Renal pelvis (tissue), 4 donors: ENCODE measurements around the gene PFKM. TPM values are rescaled to one million over a fixed set of nuclear protein-coding genes. Genes with fewer than 3 reads are reported as not detected.
A peak's percentile ranks its signal among the peaks of the same experiment; 100 is the strongest.
"Not testable (repeated sequence)": the region's sequence is repeated elsewhere in the genome, so short reads cannot be mapped to it uniquely, and the experiment has no call there.

ENCODE experiments used
- DNase-seq: peaks from one replicate; pipeline ENCODE4 v3.0.0-alpha.2; 2013
- polyA plus RNA-seq, 3 donors: library from polyadenylated mRNA; unstranded; fragments of 120-200 nt; gene quantifications; one replicate each; pipeline ENCODE4 v1.2.1, GENCODE V29; 2013; ENCODE audit not compliant: insufficient read length in 3 of 3

Gene PFKM
- polyA plus RNA-seq, 3 donors: 97.5 to 129 (median 110) TPM

DNA sequence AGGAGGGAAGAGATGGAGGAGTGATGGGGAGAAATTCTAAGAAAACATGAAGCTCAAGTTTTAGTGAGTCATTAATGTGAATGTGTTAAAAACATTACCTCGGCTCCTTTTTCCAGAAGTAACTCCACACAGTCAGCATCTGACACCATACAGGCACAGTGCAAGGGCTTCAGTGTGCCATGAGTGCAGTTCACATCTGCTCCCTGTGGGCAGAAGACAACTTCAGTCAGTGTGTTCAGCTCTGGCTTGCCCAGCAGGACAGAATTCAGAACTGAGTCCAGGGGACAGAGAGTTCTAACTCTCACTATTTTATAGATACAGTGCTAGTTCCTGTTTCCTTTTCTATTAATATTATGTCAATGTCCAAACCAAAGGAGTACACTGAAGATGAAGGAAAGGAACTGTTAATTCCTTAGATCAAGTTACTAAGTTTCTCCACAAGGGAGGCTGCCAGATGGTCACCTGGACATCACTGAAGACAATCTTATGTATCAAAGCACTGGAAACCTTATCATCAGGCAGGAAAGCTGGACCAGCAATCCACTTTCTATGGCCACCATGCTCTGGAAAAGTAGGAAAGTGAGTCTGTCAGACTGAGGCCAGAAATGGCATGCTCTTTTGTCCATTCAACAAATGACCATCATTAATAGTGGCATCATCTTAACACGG is 32.1 kb downstream of the PFKM start:
- no peak for DNase-seq

DNA sequence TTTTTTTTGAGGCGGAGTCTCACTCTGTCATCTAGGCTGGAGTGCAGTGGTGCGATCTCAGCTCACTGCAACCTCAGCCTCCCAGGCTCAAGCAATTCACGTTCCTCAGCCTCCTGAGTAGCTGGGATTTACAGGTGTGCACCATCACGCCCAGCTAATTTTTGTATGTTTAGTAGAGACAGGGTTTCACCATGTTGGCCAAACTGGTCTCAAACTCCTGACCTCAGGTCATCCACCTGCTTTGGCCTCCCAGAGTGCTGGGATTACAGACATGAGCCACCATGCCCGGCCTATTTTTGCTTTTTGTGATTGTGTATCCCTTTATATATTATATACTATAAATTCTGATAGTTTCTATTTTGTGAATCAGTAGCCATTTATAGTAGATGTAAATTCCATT is 36.6 kb downstream of the PFKM start:
- not testable (repeated sequence) for DNase-seq

DNA sequence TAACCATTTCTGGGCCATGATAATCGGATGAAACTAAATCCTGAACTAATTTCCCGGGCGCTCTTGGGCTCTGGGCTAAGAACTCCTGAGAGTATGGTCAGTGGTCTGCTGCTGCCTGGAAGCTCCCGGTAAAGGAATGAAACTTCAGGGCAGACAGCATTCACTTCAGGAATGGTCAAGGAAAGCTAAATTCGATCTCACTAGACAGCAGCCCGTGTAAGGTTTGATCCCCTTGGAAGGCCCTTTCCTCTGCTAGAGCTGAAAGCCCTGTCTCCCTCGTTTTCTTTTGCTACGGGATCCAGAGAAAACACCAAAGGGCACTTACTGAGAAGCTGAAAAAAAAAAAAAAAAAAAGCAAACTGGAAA is 37.5 kb downstream of the PFKM start:
- no peak for DNase-seq

DNA sequence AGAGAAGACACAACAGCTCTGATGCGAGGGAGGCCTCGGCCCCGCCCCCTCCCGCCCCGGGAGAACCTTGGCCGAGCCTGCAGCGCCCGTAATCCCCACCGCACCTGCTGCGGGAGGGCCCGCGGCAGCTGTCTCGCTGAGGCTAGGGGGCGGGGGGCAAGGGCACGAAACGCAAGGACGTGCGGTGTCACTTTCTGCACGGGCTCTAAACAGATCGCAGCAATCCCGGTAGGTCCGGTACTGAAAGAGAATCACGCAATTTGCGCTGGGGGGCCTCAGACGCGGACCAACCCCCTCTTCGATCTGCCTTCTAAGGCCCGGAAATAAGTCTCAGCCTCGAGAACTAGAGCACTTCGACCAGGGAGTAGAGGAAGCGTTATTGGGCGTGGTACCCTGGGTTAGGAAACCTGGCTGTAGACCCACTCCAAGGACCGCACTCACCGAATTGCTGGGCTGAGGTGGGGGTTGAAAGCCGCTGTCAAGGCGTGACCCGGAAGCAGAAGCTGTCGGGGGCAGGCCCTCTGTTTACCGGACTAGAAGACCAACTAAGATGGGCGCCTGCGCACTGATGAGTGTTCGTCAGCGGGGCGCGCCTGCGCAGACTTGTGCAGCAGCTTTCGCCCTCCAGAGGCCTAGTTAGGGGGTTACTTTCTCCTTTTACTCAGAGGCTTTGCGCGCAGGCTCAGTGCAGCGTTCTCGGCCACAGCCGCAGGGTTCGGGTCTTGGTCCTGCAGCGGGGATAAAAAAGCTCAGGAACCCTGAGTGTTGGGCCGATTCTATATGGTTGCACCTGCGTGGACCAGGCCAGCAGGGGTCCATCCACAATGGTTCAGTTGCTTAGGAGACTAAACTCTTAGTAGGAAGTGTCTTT is 38.1 kb downstream of the PFKM start, which contains the start of gene ASB8:
ASB8 (minus strand) TSS at position 498 of the 871 bp plus-strand sequence. CDS start 4,019 bp downstream, outside the sequence.
- DNase-seq: peak; percentile 98

DNA sequence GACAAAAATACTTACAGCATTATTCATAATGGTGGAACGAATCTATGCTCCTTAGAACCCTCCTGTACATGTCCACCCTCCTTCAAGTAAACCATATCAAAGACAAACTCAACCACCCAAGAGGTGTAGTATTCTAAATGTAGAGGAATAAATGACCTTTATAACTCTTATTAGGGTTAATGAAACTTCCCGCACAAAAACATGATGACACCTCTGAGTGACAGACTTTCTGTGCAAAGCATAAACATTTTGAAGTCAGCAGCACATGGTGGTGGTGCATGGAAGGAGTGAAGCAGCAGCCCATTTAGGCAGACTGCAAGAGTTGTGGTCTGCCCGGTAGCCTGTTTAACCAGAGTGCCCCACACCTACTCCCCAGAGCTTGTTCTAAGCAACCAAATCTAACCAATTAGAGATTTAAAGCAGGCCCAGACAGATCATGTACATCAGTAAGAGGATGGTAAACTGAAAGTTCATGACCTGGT is 38.8 kb downstream of the PFKM start:
- DNase-seq: no peak

DNA sequence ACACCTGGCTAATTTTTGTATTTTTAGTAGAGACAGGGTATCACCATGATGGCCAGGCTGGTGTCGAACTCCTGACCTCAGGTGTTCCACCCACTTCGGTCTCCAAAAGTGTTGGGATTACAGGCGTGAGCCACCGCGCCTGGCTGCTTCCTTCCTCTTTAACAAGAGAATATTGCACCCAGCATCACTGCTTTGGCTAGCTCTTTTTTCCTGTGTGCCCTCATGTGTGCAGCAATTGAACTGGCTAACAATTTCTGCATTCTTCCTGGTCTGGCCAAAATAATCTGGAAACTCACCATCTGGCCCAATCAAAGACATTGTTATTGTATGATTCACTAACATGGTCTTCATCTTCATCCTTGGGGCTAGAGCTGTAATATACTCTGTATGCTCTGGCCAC is 40.9 kb downstream of the PFKM start:
- no peak for DNase-seq

DNA sequence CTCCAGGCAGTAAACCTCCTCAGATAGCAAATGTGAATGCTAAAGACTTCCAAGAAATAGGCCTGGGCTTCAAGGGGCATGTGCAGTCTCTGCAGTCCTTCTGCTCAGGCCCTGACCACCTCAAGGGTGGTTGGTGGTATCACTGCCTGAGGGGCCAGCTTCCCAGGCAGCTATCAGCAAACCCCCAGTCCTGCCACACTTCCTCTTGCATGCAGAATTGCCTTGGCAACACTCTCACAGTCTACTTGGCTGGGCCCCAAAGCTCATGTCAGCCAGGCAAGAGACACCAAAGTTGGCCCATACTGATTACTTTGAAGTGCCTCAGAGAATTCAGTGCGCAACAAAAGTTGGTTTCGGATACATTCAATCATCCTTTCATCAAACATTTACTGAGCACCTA is 41.6 kb downstream of the PFKM start:
- DNase-seq: no peak

DNA sequence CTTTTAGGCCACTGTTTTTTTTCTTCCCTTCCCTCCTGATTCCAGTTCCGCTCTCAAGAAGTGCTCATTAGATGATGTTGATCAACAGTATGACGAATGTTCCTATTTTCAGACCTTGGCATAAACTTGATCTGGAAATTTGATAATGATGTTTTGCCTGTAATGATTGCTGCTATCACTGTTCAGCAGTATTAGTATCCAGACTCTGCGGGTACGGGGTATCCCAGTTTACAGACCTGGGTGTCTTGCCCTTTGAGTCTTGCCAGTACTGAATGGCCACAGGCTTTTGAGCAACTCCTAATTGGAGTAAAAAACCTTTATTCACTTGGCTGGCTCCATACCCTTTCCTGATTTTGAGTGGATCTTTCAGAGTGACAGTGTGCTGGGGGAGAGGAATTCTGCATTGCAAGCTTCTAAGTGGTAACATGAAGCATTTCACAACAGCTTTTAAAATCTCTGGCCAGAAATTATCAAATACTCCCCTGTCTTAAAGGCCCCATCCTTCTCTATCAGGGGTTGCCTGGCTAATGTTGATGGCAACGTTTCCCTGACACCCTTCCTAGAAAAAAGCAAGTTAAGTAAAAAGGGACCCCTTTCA is 44.1 kb downstream of the PFKM start:
- DNase-seq: no peak

DNA sequence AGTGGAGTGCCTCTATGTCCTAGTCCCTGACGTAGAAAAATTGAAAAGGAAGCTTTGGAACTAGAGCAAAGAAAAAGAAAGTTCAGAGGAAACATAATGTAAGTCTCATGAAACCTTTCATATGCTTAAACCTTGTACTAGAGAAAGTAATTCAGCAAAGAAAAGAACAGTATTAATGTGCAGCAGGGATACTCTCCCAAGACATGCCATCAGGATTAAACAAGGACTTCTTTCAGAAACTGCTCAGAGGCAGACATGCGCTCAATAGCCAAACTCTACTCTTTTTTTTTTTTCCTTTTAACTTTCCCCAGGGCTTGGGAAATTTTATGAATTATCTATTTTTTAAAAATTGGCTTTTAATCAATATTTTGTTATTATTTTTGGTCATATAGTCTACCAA is 45.3 kb downstream of the PFKM start:
- no peak for DNase-seq

DNA sequence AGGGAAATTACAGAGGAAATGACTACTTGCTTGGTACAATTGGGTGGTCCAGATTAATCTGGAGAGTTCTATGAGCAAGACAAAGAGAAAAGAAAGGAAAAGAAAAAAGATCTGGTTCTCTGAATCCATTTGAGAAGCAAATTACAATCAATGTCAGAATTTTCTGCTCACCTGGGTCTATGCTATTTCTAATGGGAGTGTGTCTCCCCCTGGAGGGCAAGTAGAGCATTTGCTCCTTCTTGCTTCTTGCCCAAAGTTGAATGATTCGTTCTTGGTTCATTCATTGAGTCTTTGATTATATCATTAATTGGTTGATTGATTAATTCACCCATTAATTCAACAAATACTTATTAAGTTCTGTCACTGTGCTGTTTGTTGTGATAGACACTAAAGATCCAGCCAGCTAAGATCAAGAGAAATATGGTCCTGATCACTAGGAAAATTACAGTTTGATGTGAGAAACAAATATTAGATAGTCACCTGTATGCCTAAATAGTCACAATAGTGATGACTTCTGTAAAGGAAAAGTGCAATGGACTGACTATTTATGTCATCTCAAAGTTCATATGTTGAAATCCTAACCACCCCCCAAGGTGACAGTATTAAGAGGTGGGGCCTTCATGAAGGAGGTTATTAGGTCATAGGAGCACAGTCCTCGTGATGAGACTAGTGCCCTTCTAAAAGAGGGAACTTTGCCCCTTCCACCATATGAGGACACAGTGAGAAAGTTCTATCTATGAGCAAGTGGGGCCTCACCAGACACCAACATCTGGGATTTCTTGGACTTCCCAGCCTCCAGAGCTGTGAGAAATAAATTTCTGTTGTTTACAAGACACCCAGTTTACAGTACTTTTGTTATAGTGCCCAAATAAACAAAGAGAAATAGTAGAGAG is 46.2 kb downstream of the PFKM start:
- DNase-seq: peak; percentile 64

DNA sequence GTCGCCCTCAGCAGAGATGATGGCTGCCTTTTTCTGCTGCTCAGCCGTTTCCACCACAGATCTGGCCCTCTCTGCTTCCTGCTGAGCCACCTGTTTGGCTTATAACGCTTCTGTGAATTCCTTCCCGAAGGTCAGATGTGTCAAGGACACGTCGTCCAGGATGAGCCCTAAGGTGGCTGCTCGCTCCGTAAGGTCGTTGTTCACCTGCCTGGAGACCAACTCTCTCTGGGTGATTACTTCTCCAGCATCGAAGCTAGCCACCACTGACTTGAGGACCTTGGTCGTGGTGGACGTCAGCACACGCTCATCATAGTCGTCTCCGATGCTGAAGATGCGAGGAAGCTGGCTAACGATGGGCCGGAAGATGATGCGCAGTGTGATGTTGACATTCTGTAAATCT is 49.8 kb downstream of the PFKM start:
- no peak for DNase-seq

DNA sequence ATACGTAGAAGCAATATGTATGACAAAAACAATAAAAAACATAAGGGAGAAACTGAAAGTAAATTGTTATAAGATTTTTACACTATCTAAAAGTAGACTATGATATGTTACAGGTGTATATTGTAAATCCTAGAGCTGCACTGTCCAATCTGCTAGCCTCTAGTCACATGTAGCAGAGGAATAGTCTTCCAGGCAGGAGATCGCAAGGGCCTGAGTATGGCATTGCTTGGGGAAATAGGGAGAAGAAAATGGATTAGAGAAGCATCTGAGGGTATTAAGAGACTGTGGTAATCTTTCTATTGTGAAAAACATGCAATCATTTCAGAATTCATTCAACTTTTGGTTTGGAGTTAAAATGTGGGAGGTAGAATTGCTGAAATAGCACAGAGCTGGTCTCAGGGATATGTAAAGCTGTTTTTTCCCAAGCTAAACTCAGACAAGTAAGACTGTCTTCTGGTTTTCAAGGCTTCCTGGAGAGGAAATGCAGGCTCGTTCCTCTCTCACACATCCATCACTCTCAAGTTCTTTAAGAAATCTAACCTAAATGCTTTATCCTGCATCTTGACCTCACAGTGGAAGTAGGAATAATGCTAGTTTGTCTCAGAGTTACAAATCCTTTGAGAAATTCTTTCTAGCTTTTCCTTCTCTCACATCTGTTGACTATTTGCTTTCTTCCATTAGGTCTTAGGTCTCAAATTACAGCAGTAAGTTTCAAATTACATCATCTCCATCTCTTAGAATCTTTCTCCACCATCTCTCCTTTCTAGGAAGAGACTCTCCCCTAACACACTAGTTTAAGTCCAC is 56.7 kb downstream of the PFKM start:
- DNase-seq: no peak

DNA sequence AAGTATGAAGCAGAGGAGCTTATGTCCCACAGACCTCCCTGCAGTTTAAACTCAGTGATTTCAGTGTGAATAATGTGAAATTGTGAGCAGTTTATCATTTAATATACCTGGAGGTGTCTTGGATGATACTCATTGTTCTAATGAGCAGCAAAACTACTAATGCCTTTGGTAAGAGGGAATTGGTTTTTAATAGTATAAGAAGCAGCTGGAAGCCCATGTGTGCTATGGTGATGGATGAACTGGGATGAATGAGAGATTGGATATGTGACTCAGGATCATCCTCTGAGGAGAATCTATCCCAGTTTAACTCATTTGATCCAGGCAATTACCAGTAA is 57.2 kb downstream of the PFKM start:
- DNase-seq: no peak

DNA sequence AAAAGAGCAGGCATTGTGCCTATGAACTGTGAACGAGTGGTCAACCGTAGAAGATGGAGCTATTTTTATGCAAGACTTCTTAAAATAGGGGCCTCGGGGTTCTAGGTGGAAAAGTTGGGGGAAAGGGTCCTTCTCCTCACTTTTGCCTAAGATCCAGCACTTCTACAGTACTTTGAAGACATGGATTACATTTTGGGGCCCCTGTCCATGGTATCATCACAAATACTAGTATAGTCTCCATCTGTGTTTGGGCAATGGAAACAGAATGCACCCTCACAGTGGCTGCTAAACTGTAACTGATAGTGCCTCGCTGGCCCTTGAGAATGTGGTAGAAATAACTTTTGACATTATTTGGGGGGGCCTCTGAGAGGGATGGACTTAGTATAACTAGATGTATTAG is 58.8 kb downstream of the PFKM start:
- no peak for DNase-seq

DNA sequence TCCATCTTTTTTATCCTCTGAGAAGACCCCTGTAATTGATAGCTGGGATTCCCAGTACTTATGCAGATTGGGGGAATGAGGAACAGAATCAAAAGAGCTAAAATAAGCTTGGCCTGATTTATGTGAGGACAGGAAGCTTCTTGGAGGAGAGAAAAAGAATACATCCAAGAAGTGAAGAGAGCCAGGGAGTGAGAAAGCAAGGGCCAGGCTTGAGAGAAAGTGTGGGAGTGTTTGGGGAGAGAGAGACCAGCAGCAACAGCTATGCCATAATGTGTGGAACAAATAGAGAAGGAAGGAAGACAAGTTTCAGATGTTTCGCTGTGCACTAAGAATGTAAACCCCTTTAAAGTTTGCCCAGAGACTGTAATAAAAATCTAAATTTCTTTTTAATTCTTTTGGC is 60.3 kb downstream of the PFKM start:
- DNase-seq: no peak

DNA sequence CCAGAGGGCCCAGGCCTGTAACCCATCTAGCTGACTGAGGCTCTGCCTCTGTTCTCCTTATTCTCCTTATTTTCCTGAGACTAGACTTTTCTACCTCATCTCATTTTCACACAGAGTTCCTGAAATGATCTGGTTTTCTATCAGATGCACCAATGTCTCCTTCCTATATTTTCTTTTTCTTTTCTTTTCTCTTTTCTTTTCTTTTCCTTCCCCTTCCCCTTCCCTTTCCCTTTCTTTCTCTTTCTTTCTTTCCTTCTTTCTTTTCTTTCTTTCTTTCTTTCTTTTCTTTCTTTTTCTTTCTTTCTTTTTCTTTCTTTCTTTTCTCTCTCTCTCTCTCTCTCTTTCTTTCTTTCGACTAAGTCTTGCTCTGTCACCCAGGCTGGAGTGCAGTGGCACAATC is 61.3 kb downstream of the PFKM start:
- DNase-seq: no peak

DNA sequence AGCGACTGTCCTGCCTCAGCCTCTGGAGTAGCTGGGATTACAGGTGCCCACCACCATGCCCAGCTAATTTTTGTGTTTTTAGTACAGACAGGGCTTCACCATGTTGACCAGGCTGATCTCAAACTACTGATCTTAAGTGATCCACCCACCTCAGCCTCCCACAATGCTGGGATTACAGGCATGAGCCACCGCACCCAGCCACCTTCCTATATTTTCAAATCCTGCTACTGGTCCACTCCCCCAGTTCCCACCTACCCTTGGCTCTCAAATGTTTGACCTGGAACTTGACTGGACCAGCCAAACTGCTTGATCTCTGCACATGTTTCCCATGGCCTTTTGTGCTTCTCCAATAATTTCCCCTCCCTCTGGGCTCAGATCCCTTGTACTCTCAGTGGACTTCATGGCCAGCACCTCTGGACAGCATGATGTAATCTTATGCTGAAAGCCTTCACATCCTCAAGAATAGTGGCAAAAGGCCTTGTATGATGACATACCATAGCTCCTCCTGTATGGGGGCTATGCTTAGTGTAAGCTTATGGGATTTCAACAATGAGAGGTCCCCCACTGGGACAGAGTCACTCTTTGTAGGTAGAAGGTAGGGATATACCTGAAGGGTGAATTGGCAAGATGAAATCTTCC is 61.8 kb downstream of the PFKM start:
- DNase-seq: no peak

DNA sequence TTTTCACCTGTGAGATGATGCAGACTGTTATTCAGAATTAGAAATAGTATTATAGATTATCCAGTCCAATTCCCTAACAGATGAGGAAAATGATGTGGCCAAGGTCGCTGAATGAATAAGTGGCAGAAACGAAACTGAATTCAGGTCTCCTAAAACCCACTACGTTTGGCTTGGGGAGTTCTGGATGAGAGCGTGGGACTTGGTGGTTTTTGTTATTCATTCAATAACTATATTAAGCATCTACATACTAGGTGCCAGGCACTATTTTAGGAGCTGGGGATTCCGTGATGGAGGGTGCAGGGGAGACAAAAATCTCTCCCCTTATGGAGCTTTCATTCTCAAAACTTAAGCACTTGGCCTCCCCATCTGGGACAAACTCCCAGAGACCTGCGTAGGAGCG is 63.5 kb downstream of the PFKM start:
- DNase-seq: no peak

DNA sequence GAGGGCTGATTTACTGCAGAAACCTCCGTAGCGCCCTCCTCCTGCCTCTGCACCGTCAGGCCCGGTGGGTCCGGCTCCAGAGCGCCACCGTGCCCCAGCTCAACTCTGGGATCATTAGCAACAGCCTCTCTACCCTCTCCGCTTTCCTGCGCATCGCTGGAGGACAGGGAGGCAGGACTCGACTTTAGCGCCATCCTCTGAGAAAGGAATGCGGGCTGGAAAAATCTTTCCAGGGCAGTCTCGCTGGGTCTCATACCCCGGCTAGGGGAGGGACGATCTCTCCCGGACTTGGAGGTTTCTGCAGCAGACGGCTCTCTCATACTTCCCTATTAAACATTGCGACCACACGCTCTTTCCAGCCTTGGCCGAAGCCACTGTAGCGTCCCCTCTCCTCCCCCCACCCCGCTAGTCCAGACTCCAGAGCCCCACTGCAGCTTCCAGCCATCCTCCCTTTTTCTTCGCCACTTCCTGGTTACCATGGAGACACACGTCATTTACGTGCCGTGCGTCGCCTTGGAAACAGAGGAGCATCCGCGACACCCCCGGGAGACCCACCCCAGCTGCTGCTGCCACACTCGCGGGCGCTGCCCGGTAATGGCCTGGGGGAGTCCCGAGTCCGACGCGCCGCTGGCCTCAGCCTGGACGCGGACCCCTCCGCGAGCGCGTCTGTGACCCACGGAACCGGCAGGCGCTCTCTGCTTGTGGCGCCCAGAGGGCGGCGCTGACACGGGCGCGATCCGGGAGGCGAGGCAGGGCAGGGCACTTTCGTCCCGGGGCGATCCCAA is 64.1 kb downstream of the PFKM start, which contains the start of gene CCDC184:
CCDC184 (plus strand) TSS at position 554 of the 785 bp plus-strand sequence. CDS start 479 bp downstream, outside the sequence.
- peak; percentile 82 for DNase-seq
